Stimulated activated CD4-positive, alpha-beta T cell treated with anti-CD3 and anti-CD28 coated beads, Interleukin-12 subunit alpha, Interleukin-12 subunit beta, amount 100 ng/mL, for 48 hours (primary cell): ENCODE data around the gene C5orf22.
"Not testable (repeated sequence)": the region's sequence is repeated elsewhere in the genome, so short reads cannot be mapped to it uniquely, and the experiment has no call there.

Experiments
- DNase-seq, 3 donors: peaks; one replicate each; pipeline ENCODE4 v3.0.0-alpha.2; 2020; ENCODE audit warnings: low read depth in 2 of 3, low spot score in 1 of 3

The C5orf22 gene

GRCh38 chr5:31531888-31532547, at the start of gene C5orf22, which contains the start of gene DROSHA:
Gene C5orf22 (plus strand): TSS chr5:31532301. CDS start chr5:31532393, 92 bp downstream.
Gene DROSHA (minus strand): TSS chr5:31532093. CDS start chr5:31529059, 3,034 bp downstream.
- peak; percentile 88 to 93 (median 89) for DNase-seq

- no peak for DNase-seq
Measured at GRCh38 chr5:31485376-31486207, 46.5 kb upstream of the C5orf22 start.

- no peak for DNase-seq
Measured at GRCh38 chr5:31486441-31486840, 45.7 kb upstream of the C5orf22 start.

- DNase-seq, result no peak
Measured at GRCh38 chr5:31487506-31487905, 44.6 kb upstream of the C5orf22 start.

- no peak for DNase-seq
Measured at GRCh38 chr5:31492869-31493268, 39.2 kb upstream of the C5orf22 start.

- DNase-seq, result no peak
Measured at GRCh38 chr5:31495336-31495735, 36.8 kb upstream of the C5orf22 start.

- no peak for DNase-seq
Measured at GRCh38 chr5:31496301-31496700, 35.8 kb upstream of the C5orf22 start.

- no peak for DNase-seq
Measured at GRCh38 chr5:31496891-31497290, 35.2 kb upstream of the C5orf22 start.

GRCh38 chr5:31500256-31500655, 31.8 kb upstream of the C5orf22 start:
- DNase-seq, result no peak

GRCh38 chr5:31502506-31502905, 29.6 kb upstream of the C5orf22 start:
- DNase-seq, result no peak

GRCh38 chr5:31504529-31504928, 27.6 kb upstream of the C5orf22 start:
- no peak for DNase-seq

GRCh38 chr5:31511305-31511704, 20.8 kb upstream of the C5orf22 start:
- no peak for DNase-seq

GRCh38 chr5:31516802-31517201, 15.3 kb upstream of the C5orf22 start:
- DNase-seq, result no peak

GRCh38 chr5:31523041-31523440, 9.1 kb upstream of the C5orf22 start:
- no peak for DNase-seq

- no peak for DNase-seq
Measured at GRCh38 chr5:31530541-31531265, 1.4 kb upstream of the C5orf22 start.

- peak in 2 of 3 donors; percentile 3 to 8 for DNase-seq
Measured at GRCh38 chr5:31531543-31531887, 586 bp upstream of the C5orf22 start.

GRCh38 chr5:31534527-31535046, 2.5 kb downstream of the C5orf22 start:
- no peak for DNase-seq

- no peak for DNase-seq
Measured at GRCh38 chr5:31536873-31537272, 4.8 kb downstream of the C5orf22 start.

- no peak for DNase-seq
Measured at GRCh38 chr5:31537349-31537748, 5.2 kb downstream of the C5orf22 start.

- no peak for DNase-seq
Measured at GRCh38 chr5:31537851-31538250, 5.8 kb downstream of the C5orf22 start.

- not testable (repeated sequence) for DNase-seq
Measured at GRCh38 chr5:31549114-31549513, 17.0 kb downstream of the C5orf22 start.

GRCh38 chr5:31551878-31552277, 19.8 kb downstream of the C5orf22 start:
- no peak for DNase-seq
